DOHH2 (cell line): Measurements from ENCODE around the gene DAP.

Experiments used
- CTCF ChIP-seq: fragments of 200-600 bp; sonication (generic); IDR thresholded peaks from one replicate; pipeline ENCODE4 v1.5.1; 2014; ENCODE audit warnings: antibody characterized with exemption, mild to moderate bottlenecking, low read depth, low read length; ENCODE audit not compliant: poor library complexity, severe bottlenecking
- EZH2phosphoT487 ChIP-seq: fragments of 200-600 bp; sonication (generic); IDR thresholded peaks from 2 replicates; pipeline ENCODE4 v1.6.1; 2017; ENCODE audit warnings: borderline replicate concordance, mild to moderate bottlenecking, antibody characterized with exemption, low read length, moderate library complexity, mixed read lengths

GRCh38 chr5:10775646-10776045 is 14.6 kb upstream of the DAP start:
- TF ChIP-seq CTCF (peak; percentile 34), EZH2phosphoT487 (no peak)
